Heart left ventricle (tissue), 16 donors: ENCODE measurements around the gene FRRS1. TPM values are rescaled to one million over a fixed set of nuclear protein-coding genes. Genes with fewer than 3 reads are reported as not detected.

Experiments used
- ATAC-seq, 4 donors: fragments of 200-7000 bp; cut with Tn5 transposase; one replicate each; pipeline ENCODE4 v1.9.1; 2020 to 2022; ENCODE audit warnings: moderate library complexity in 4 of 4, mild to moderate bottlenecking in 3 of 4, moderate number of reproducible peaks in 1 of 4
- DNase-seq, 5 donors: peaks; one replicate each; pipeline ENCODE4 v3.0.0-alpha.2; 2020
- H3K27ac ChIP-seq, 12 donors: fragments of 200-600 bp; sonication (generic) in 4 of 12; one replicate each; pipeline versions ENCODE4 v1.5.0 to v1.8.0; 2016 to 2022; ENCODE audit warnings: mild to moderate bottlenecking in 2 of 12
- H3K27me3 ChIP-seq, 9 donors: fragments of 200-600 bp; sonication (generic) in 2 of 9; one replicate each; pipeline versions ENCODE4 v1.5.1 to v1.8.0; 2016 to 2022; ENCODE audit warnings: mild to moderate bottlenecking in 3 of 9
- H3K36me3 ChIP-seq, 9 donors: fragments of 200-600 bp; sonication (generic) in 2 of 9; one replicate each; pipeline versions ENCODE4 v1.5.0 to v1.8.0; 2018 to 2022; ENCODE audit warnings: mild to moderate bottlenecking in 2 of 9
- H3K4me1 ChIP-seq, 12 donors: fragments of 200-600 bp; sonication (generic) in 4 of 12; one replicate each; pipeline versions ENCODE4 v1.5.0 to v1.8.0; 2016 to 2022; ENCODE audit warnings: mild to moderate bottlenecking in 3 of 12
- H3K4me3 ChIP-seq, 12 donors: fragments of 200-600 bp; sonication (generic) in 4 of 12; one replicate each; pipeline versions ENCODE4 v1.5.0 to v1.8.0; 2017 to 2022; ENCODE audit warnings: mild to moderate bottlenecking in 9 of 12, moderate library complexity in 4 of 12
- H3K9me3 ChIP-seq, 12 donors: fragments of 200-600 bp; sonication (generic) in 4 of 12; one replicate each; pipeline versions ENCODE4 v1.5.0 to v1.8.0; 2016 to 2022; ENCODE audit warnings: mild to moderate bottlenecking in 1 of 12
- POLR2A ChIP-seq, 2 donors: fragments of 450-650 bp; IDR thresholded peaks; one replicate each; pipeline ENCODE4 v1.6.1; 2017; ENCODE audit warnings: antibody characterized with exemption in 2 of 2, mild to moderate bottlenecking in 2 of 2, moderate library complexity in 2 of 2
- WGBS, 4 donors: extraction: QIAGEN DNeasy Blood & Tissue Kit in 2 of 4; methylation state at CpG; one replicate each; pipeline versions ENCODE4 v1.1.5 to v1.1.7; 2013 to 2018; 5-methylcytosine and 5-hydroxymethylcytosine counted together
- intact Hi-C, 10 donors: fragments of 100-400 bp; cut with DNase I; formaldehyde crosslinking; loops; one replicate each; pipeline versions ENCODE4 v1.11.1 to v1.14.2; 2022
- polyA plus RNA-seq, 2 donors: library from polyadenylated mRNA; stranded (reverse); fragments of 200-250 nt; gene quantifications; one replicate each; pipeline ENCODE4 v1.2.3, GENCODE V29; 2013
- total RNA-seq, 9 donors: library from RNA; depleted of rRNA in 2 of 9; stranded (reverse); fragments of >200 nt in 2 of 9; fragmentation: NEBNext Ultra II Directional in 3 of 9; extraction: Animal tissue kit (Norgen Biotek cat#: 25700) in 3 of 9; gene quantifications; one replicate each; pipeline versions ENCODE4 v1.1.0 to v1.2.4, GENCODE V29; 2016 to 2023
- TF ChIP-seq, protein P1 (sequence below), 12 donors: fragments of 200-600 bp; sonication (generic) in 4 of 12; IDR thresholded peaks; one replicate each; pipeline versions ENCODE4 v1.5.0 to v1.8.0; 2018 to 2022; ENCODE audit warnings: antibody characterized with exemption in 12 of 12, mild to moderate bottlenecking in 5 of 12
- donor health status: ischemic (EF 13 %, LVEDD 7.1; RV severe dilation, severe dysfunction).
- donor health status: healthy with polysubstance abuse.
- donor health status: DM: no; HTN: yes; CAD: no.
- donor health status: DM: no; HTN: no; CAD: no.
- donor health status: ischemic (EF 25% LVEDD 6.9; RV normal size, moderate dysfunction).
- donor health status: ischemic (EF 25% LVEDD 5.7; RV mildly dilated, moderate dysfunction).
- donor health status: healthy.
- donor health status: DM: yes; HTN: yes; CAD: no.
- donor health status: ischemic (EF 35%, LVEDD 5.7; RV mildly dilated, moderate dysfunction).
- donor health status: nonischemic (EF 11% LVEDD 7.7; RV severe dilation, severe dysfunction).
- donor health status: DM: yes; HTN: yes; CAD: no.
- donor health status: PGD.
- donor health status: ischemic (EF 29% LVEDD 5.4; RV normal size, mild dysfunction).
- donor health status: nonischemic (EF 23%, LVEDD 6.1; RV moderate dilation, normal function).

The FRRS1 gene
- total and polyA plus RNA-seq, 11 donors: 0.50 to 9.3 (median 5.4) TPM

GRCh38 chr1:99754055-99754626, 12.3 kb downstream of the FRRS1 start:
- Histone ChIP-seq H3K36me3 (no peaks in the 10 kb centered on the region), H3K4me1 (peaks cover 0 to 25% (median 3%) of the 10 kb centered on the region in 12 donors), H3K27me3 (no peaks in the 10 kb centered on the region), H3K27ac (no peak overlapping the region), H3K4me3 (no peak overlapping the region), H3K9me3 (peaks cover 0 to 8% (median 0%) of the 10 kb centered on the region in 12 donors)
- ATAC-seq (peak in 1 of 4 donors; percentile 20), DNase-seq (no peak)
- TF ChIP-seq POLR2A (IDR thresholded peaks at IDR 0.05): no peak
- TF ChIP-seq, protein P1, sequence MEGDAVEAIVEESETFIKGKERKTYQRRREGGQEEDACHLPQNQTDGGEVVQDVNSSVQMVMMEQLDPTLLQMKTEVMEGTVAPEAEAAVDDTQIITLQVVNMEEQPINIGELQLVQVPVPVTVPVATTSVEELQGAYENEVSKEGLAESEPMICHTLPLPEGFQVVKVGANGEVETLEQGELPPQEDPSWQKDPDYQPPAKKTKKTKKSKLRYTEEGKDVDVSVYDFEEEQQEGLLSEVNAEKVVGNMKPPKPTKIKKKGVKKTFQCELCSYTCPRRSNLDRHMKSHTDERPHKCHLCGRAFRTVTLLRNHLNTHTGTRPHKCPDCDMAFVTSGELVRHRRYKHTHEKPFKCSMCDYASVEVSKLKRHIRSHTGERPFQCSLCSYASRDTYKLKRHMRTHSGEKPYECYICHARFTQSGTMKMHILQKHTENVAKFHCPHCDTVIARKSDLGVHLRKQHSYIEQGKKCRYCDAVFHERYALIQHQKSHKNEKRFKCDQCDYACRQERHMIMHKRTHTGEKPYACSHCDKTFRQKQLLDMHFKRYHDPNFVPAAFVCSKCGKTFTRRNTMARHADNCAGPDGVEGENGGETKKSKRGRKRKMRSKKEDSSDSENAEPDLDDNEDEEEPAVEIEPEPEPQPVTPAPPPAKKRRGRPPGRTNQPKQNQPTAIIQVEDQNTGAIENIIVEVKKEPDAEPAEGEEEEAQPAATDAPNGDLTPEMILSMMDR (IDR thresholded peaks at IDR 0.05): no peak
- intact Hi-C loops: no loop called here
- WGBS, 4 donors: 91 to 94% (median 92%) methylated on average over 2 of the region's 2 CpGs

DNA sequence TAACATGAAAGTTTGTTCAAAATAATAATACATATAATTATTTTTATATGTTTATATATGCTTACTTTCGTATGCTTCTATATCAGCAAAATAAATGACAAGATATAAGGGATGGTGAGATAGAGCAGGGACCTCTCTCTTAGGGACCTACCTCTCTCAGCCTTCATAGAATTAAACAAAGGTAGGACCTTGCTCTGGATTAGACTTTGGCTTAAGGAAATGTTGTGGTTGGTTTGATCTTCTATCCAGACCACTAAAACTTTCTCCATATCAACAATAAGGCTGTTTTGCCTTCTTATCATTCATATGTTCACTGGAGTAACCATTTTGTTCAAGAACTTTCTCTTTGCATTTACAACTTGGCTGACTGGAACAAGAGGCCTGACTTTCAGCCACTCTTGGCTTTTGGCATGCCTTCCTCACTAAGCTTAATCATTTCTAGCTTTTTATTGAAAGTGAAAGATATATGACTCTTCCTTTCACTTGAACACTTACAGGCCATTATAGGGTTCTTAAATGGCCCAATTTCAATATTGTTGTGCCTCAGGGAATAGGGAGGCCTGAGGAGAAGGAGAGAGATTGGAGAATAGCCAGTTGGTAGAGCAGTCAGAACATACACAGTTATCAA, 14.4 kb downstream of the FRRS1 start:
- ATAC-seq (no peak), DNase-seq (no peak)
- no peaks in the 10 kb centered on the region for H3K9me3 ChIP-seq
- no peak overlapping the region for H3K4me3 ChIP-seq
- no peaks in the 10 kb centered on the region for H3K27me3 ChIP-seq
- WGBS, 4 donors: 91 to 93% (median 92%) methylated on average over 1 of the region's 1 CpG
- intact Hi-C loops: no loop called here
- peaks cover 0 to 5% (median 0%) of the 10 kb centered on the region in 12 donors for H3K4me1 ChIP-seq
- peaks cover 0 to 2% (median 0%) of the 10 kb centered on the region in 9 donors for H3K36me3 ChIP-seq
- H3K27ac ChIP-seq: no peak overlapping the region
- TF ChIP-seq, protein P1 (IDR thresholded peaks at IDR 0.05): no peak
- TF ChIP-seq POLR2A (IDR thresholded peaks at IDR 0.05): no peak

- intact Hi-C loops: no loop called here
- DNase-seq (no peak), ATAC-seq (no peak)
- 65 to 91% (median 74%) methylated on average over 2 of the region's 2 CpGs for WGBS, 4 donors
- Histone ChIP-seq H3K27ac (no peak overlapping the region), H3K36me3 (peaks cover 0 to 16% (median 4%) of the 10 kb centered on the region in 9 donors), H3K4me3 (no peak overlapping the region), H3K27me3 (no peaks in the 10 kb centered on the region), H3K9me3 (no peaks in the 10 kb centered on the region), H3K4me1 (peaks cover 0 to 5% (median 0%) of the 10 kb centered on the region in 12 donors)
- no peak for TF ChIP-seq POLR2A (IDR thresholded peaks at IDR 0.05)
- TF ChIP-seq, protein P1 (IDR thresholded peaks at IDR 0.05): no peak
Observed at GRCh38 chr1:99749504-99750347, 16.7 kb downstream of the FRRS1 start.

GRCh38 chr1:99748419-99748818, 18.0 kb downstream of the FRRS1 start:
- peaks cover 0 to 18% (median 4%) of the 10 kb centered on the region in 9 donors for H3K36me3 ChIP-seq
- H3K27ac ChIP-seq: no peak overlapping the region
- ATAC-seq: peak in 3 of 4 donors; percentile 82 to 92 (median 86)
- no peak for DNase-seq
- intact Hi-C loops: no loop called here
- TF ChIP-seq, protein P1 (IDR thresholded peaks at IDR 0.05): no peak
- no peaks in the 10 kb centered on the region for H3K9me3 ChIP-seq
- H3K27me3 ChIP-seq: no peaks in the 10 kb centered on the region
- 43 to 53% (median 51%) methylated on average over 2 of the region's 2 CpGs for WGBS, 4 donors
- peaks cover 0 to 5% (median 0%) of the 10 kb centered on the region in 12 donors for H3K4me1 ChIP-seq
- H3K4me3 ChIP-seq: no peak overlapping the region
